Measurements from ENCODE around the gene CDH23.

DNA sequence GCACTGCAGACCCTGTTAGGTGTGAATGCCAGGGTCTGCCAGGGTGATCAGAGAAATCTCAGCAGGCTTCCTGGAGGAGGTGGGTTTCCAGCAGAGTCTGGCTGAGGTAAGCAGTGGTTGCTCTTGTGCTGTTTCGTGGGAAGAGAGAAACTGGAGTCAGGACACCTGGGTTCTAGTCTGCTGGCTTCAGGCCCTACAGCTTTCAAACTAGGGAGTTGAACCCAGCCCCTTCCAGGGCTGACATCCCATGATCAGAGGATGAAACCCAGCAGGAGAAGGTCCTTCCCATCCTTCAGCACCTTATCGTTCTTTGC is 116.8 kb downstream of the CDH23 start:
- TF ChIP-seq CTCF (IDR thresholded peaks at IDR 0.05; ENCODE audit: low read depth, low read length, poor library complexity, severe bottlenecking) (no peak), EZH2phosphoT487 (IDR thresholded peaks at IDR 0.05; ENCODE audit: borderline replicate concordance, low read length) (no peak)
